GM12874 (cell line): Measurements from ENCODE around the gene WDR75.

Experiments used
- TF ChIP-seq, protein P1 (sequence below): IDR thresholded peaks from 2 replicates; pipeline ENCODE4 v1.5.1; 2011; ENCODE audit warnings: low read depth, mild to moderate bottlenecking, control low read depth, low read length, moderate library complexity; ENCODE audit not compliant: insufficient read depth

WDR75 gene

DNA sequence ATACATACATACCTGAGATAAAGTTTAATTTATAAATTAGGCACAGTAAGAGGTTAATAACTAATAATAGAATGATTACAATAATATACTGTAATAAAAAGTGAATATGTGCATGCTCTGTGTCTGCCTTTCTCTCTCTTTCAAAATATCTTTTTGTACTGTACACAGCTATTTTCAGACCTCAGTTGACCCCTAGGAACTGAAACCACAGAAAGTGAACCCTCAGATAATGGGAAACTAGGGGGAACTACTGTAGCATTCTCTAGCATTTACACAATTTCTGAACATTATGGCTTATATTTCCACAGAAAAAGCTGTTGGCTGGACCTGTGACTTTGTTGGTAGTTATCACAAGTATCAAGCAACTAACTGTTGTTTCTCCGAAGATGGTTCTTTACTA, 25.9 kb downstream of the WDR75 start:
- TF ChIP-seq, protein P1, sequence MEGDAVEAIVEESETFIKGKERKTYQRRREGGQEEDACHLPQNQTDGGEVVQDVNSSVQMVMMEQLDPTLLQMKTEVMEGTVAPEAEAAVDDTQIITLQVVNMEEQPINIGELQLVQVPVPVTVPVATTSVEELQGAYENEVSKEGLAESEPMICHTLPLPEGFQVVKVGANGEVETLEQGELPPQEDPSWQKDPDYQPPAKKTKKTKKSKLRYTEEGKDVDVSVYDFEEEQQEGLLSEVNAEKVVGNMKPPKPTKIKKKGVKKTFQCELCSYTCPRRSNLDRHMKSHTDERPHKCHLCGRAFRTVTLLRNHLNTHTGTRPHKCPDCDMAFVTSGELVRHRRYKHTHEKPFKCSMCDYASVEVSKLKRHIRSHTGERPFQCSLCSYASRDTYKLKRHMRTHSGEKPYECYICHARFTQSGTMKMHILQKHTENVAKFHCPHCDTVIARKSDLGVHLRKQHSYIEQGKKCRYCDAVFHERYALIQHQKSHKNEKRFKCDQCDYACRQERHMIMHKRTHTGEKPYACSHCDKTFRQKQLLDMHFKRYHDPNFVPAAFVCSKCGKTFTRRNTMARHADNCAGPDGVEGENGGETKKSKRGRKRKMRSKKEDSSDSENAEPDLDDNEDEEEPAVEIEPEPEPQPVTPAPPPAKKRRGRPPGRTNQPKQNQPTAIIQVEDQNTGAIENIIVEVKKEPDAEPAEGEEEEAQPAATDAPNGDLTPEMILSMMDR = no peak

DNA sequence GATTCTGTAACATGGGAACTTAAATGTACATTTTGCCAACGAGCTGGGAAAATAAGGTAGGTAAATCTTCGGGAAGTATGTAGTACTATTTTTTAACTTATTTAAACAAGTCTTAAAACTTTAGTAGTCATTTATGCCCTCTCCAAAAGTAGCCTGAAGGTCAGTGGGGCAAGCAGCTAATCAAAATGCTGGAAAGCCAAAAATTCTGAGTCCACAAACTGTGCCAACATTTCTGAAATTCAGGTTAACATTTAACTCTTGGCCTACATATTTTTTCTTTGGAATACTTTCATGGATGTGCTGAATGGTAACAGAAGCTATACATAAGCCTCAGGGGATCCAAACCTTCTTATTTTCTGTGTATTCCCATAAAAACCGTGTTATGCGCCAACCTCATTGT, 26.3 kb downstream of the WDR75 start:
- TF ChIP-seq, protein P1 = no peak

DNA sequence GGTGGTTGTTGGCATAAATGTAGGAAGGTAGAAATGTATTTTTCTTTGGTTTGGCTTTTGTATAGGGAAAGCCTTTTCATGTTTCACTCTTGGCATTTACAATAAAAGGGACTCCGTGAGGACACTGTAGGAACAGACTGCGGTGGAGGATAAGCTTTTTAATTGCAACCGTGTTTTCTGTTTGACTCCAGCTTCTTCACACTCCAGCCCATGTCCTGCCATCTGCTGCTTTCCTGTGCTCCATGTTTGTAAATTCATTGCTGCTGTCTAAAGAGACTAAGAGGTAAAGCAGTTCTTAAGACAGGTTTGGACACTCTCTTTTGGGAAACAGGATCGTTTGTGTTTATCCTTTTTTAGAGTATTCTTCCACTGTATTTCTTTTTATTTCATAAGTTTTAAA, 33.3 kb downstream of the WDR75 start:
- TF ChIP-seq, protein P1 = no peak

DNA sequence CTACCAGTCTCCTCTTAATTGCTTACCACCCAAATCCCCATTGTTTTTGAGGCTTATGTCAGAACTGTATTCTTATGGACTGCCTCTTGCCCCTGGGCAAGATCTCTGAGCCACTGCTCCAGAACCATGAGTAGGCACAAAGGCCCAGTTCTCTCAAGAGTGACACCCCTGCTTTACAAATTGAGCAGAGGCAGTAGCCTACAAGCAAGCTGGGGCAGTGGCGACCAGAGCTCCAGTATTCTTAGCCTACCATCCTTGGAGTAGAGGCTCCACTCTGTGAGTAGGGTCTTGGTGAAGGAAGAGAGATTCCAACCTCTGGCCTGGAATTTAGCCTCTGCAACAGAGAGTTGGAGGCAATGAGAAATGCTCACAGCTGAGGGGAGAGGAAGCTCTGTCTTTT, 36.5 kb downstream of the WDR75 start:
- TF ChIP-seq, protein P1 = no peak

DNA sequence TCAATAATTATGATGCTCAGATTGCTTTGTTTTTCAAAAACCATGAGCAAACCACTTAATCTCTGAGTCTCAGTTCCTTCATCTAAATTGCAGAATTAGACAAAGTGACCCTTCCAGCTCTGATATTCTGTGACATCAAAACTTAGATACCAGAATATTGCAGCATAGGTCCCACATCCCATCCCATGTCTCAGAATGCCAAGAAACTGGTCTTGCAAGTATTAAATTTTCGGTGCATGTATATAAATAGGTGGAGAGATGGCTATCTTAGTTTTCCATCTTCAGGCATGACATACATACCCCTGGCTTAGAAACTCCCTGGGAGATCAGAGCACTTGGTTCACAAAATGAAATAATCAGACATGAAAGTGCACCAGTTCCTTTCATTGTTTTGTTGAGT, 39.8 kb downstream of the WDR75 start:
- TF ChIP-seq, protein P1 = no peak

DNA sequence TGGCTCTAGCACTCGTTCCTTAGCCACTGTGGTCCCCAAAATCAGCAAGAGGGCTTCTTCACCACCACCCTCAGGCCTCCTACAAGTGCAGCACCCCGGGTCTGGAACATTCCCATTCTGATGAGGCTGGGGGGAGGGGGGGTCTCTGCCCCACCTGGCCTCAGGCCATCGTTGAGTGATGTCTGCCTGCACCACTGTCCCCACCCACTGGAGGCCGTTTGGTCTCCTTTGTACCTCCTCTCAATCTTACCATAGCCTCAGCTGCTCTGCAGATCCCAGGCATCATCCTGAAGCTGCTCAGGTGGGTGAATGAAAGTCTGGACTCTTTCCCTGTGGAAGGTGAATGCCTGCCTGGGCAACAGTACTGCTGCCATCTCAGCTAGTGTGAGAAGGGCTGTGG, 42.3 kb downstream of the WDR75 start:
- TF ChIP-seq, protein P1 = no peak

DNA sequence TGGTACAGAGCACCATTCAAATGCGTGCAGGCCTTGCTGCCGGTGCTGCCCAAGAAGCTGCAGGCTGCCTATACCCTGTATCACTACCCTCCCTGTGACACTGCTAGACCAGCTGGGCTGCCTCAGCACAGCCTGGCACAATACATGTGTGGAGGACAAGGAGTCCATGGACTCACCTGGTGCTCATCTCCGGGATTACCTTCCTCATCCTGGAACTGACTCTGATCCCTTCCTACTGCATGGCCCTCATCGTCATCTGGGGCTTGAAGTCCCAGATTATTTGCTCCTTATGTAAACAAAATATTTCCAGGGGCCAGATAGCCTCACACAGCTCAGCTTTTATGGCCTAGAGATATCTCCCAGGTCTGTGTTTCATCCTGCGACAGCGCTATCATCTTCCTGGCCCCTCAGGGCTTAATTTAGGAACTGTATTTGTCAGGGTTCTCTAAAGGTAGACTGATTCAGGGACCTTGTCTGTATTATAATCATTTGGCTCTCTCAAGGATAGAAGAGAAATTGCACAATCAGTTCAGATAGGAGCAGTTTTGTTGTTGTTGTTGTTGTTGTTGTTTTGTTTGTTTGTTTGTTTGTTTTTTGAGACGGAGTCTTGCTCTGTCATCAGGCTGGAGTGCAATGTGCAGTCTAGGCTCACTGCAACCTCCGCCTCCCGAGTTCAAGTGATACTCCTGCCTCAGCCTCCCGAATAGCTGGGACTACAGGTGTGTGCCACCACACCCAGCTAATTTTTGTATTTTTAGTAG, 42.9 kb downstream of the WDR75 start:
- TF ChIP-seq, protein P1 = no peak
